AG04449 (cell line): ENCODE results near the gene OTOR.

Experiments used
- CTCF ChIA-PET: fragments of 350-600 bp; formaldehyde crosslinking; extraction: SDS; loops from one replicate; lab custom pipeline; 2021; ENCODE audit warnings: antibody characterized with exemption; lab: Yijun Ruan, JAX
- POLR2A ChIA-PET: fragments of 400-600, 350-600 bp; formaldehyde crosslinking; extraction: SDS; loops from one replicate; lab custom pipeline; 2020; ENCODE audit warnings: antibody characterized with exemption, inconsistent platforms; lab: Yijun Ruan, JAX
- DNase-seq: peaks from one replicate; pipeline ENCODE4 v3.0.0-alpha.2; 2010; ENCODE audit warnings: low read depth, low spot score
- H3K4me3 ChIP-seq: 2 replicates; pipeline ENCODE4 v1.5.1; 2011; ENCODE audit warnings: low read depth, mild to moderate bottlenecking, control low read depth, low read length
- CTCF ChIP-seq: IDR thresholded peaks from one replicate; pipeline ENCODE4 v1.5.1; 2011; ENCODE audit warnings: mild to moderate bottlenecking, moderate library complexity, low read length, control low read depth, inconsistent platforms; ENCODE audit not compliant: insufficient read depth; ENCODE audit errors: missing control alignments

OTOR gene

GRCh38 chr20:16744178-16744807, 3.9 kb upstream of the OTOR start:
- POLR2A ChIA-PET, result no interaction called here
- CTCF ChIA-PET, result no interaction called here
- no peak for TF ChIP-seq CTCF

GRCh38 chr20:16745204-16745603, 3.0 kb upstream of the OTOR start:
- TF ChIP-seq CTCF, result no peak
- no peak for DNase-seq
- ChIA-PET CTCF (no interaction called here), POLR2A (no interaction called here)
- H3K4me3 ChIP-seq, result no peak overlapping the region

More at GRCh38 chr20:16744178-16744807, 3.9 kb upstream of the OTOR start:
- H3K4me3 ChIP-seq, result no peak overlapping the region
- DNase-seq, result no peak

- CTCF ChIA-PET, result no interaction called here
- TF ChIP-seq CTCF, result no peak
- no peak for DNase-seq
- no peak overlapping the region for H3K4me3 ChIP-seq
- POLR2A ChIA-PET, result no interaction called here
Measured at GRCh38 chr20:16747291-16747811, 807 bp upstream of the OTOR start.

GRCh38 chr20:16749573-16749972, 1.4 kb downstream of the OTOR start:
- no peak for TF ChIP-seq CTCF
- no peak overlapping the region for H3K4me3 ChIP-seq
- no peak for DNase-seq
- ChIA-PET CTCF (no interaction called here), POLR2A (no interaction called here)

GRCh38 chr20:16752082-16752481, 3.9 kb downstream of the OTOR start:
- H3K4me3 ChIP-seq, result no peak overlapping the region
- no peak for DNase-seq
- CTCF ChIA-PET, result interaction anchor here (1.1 to 2.4 kb wide), 2 partner anchors 9 to 27 kb away, joined by 3 to 10 read pairs; no protein-coding TSS in a partner anchor
- TF ChIP-seq CTCF, result no peak
- POLR2A ChIA-PET, result no interaction called here

GRCh38 chr20:16752901-16753300, 4.7 kb downstream of the OTOR start:
- POLR2A ChIA-PET, result no interaction called here
- CTCF ChIA-PET, result interaction anchor here (2.4 kb wide), 1 partner anchor 8 kb away, joined by 10 read pairs; no protein-coding TSS in a partner anchor
- no peak overlapping the region for H3K4me3 ChIP-seq
- no peak for TF ChIP-seq CTCF
- no peak for DNase-seq
